Liver (tissue), 9 donors: ENCODE data around the gene ZFP36L2. TPM values are rescaled to one million over a fixed set of nuclear protein-coding genes. Genes with fewer than 3 reads are reported as not detected.

Source experiments
- DNase-seq: peaks from one replicate; pipeline ENCODE4 v3.0.0-alpha.2; 2017; ENCODE audit warnings: low spot score
- H3K27ac ChIP-seq, 2 donors: one replicate each; pipeline ENCODE4 v1.7.0; 2013; ENCODE audit warnings: inconsistent platforms in 2 of 2, low read length in 2 of 2, control low read depth in 1 of 2, low read depth in 1 of 2, mild to moderate bottlenecking in 1 of 2
- H3K27me3 ChIP-seq, 4 donors: one replicate each; pipeline versions ENCODE4 v1.6.1 to v1.7.0; 2013; ENCODE audit warnings: low read length in 3 of 4, inconsistent platforms in 1 of 4, mild to moderate bottlenecking in 1 of 4, moderate library complexity in 1 of 4; ENCODE audit not compliant: control insufficient read depth in 4 of 4, insufficient read depth in 4 of 4
- H3K36me3 ChIP-seq, 4 donors: one replicate each; pipeline versions ENCODE4 v1.6.1 to v1.7.0; 2013; ENCODE audit warnings: low read length in 3 of 4, mild to moderate bottlenecking in 3 of 4, low read depth in 1 of 4, moderate library complexity in 1 of 4; ENCODE audit not compliant: control insufficient read depth in 4 of 4, insufficient read depth in 3 of 4
- H3K4me1 ChIP-seq, 4 donors: one replicate each; pipeline versions ENCODE4 v1.6.1 to v1.7.0; 2013; ENCODE audit warnings: low read length in 3 of 4, mild to moderate bottlenecking in 3 of 4, moderate library complexity in 1 of 4; ENCODE audit not compliant: control insufficient read depth in 4 of 4, insufficient read depth in 4 of 4
- H3K4me3 ChIP-seq, 3 donors: one replicate each; pipeline versions ENCODE4 v1.6.1 to v1.7.0; 2013; ENCODE audit warnings: low read length in 3 of 3, control low read depth in 1 of 3, low read depth in 1 of 3, mild to moderate bottlenecking in 1 of 3
- H3K9ac ChIP-seq, 2 donors: one replicate each; pipeline ENCODE4 v1.7.0; 2013; ENCODE audit warnings: low read length in 2 of 2, mild to moderate bottlenecking in 2 of 2, moderate library complexity in 2 of 2, control low read depth in 1 of 2, low read depth in 1 of 2
- H3K9me3 ChIP-seq, 4 donors: one replicate each; pipeline versions ENCODE4 v1.6.1 to v1.7.0; 2013; ENCODE audit warnings: low read length in 3 of 4; ENCODE audit not compliant: control insufficient read depth in 4 of 4
- FOXA2 ChIP-seq: IDR thresholded peaks from 2 replicates; pipeline ENCODE4 v1.6.1; 2016; ENCODE audit warnings: antibody characterized with exemption
- GABPA ChIP-seq, 2 donors: IDR thresholded peaks in 1 of 2; conservative IDR thresholded peaks in 1 of 2; 2 replicates each; pipeline ENCODE4 v1.6.1; 2016; ENCODE audit warnings: antibody characterized with exemption in 2 of 2, mild to moderate bottlenecking in 1 of 2, moderate library complexity in 1 of 2
- NR2F2 ChIP-seq: IDR thresholded peaks from 2 replicates; pipeline ENCODE4 v1.6.1; 2016; ENCODE audit warnings: antibody characterized with exemption
- RXRA ChIP-seq, 2 donors: IDR thresholded peaks; 2 replicates each; pipeline ENCODE4 v1.6.1; 2017 to 2018; ENCODE audit warnings: antibody characterized with exemption in 2 of 2, mild to moderate bottlenecking in 1 of 2
- SP1 ChIP-seq: IDR thresholded peaks from 2 replicates; pipeline ENCODE4 v1.6.1; 2018; ENCODE audit warnings: antibody characterized with exemption, mild to moderate bottlenecking
- YY1 ChIP-seq: IDR thresholded peaks from 2 replicates; pipeline ENCODE4 v1.6.1; 2016; ENCODE audit warnings: antibody characterized with exemption, mild to moderate bottlenecking
- WGBS: extraction: QIAGEN DNeasy Blood & Tissue Kit; methylation state at CpG from one replicate; pipeline ENCODE4 v1.1.7; 2013; 5-methylcytosine and 5-hydroxymethylcytosine counted together
- polyA plus RNA-seq, 2 donors: library from polyadenylated mRNA; stranded (reverse) in 1 of 2; unstranded in 1 of 2; fragments of 200-250 nt in 1 of 2; fragments of >200 nt in 1 of 2; fragmentation: Nextera tagmentation in 1 of 2; extraction: Ambion mirVana in 1 of 2; gene quantifications; one replicate each; pipeline versions ENCODE4 v1.2.1 to v1.2.3, GENCODE V29; 2013 to 2015
- total RNA-seq, 2 donors: library from RNA; depleted of rRNA; stranded (reverse); fragments of >200 nt; gene quantifications; one replicate each; pipeline ENCODE4 v1.2.3, GENCODE V29; 2014
- TF ChIP-seq, protein P1 (sequence below): IDR thresholded peaks from 2 replicates; pipeline ENCODE4 v1.6.1; 2016; ENCODE audit warnings: antibody characterized with exemption
- TF ChIP-seq, protein P2 (sequence below): IDR thresholded peaks from 2 replicates; pipeline ENCODE4 v1.6.1; 2016; ENCODE audit warnings: antibody characterized with exemption, mild to moderate bottlenecking
- TF ChIP-seq, protein P3 (sequence below): IDR thresholded peaks from 2 replicates; pipeline ENCODE4 v1.6.1; 2016; ENCODE audit warnings: antibody characterized with exemption
- donor health status: healthy.
- donor health status: healthy.
- donor health status: healthy.
- donor health status: healthy.
- donor health status: healthy.

Gene ZFP36L2
- total and polyA plus RNA-seq, 4 donors, result 10.3 to 26.8 (median 18.9) TPM

DNA sequence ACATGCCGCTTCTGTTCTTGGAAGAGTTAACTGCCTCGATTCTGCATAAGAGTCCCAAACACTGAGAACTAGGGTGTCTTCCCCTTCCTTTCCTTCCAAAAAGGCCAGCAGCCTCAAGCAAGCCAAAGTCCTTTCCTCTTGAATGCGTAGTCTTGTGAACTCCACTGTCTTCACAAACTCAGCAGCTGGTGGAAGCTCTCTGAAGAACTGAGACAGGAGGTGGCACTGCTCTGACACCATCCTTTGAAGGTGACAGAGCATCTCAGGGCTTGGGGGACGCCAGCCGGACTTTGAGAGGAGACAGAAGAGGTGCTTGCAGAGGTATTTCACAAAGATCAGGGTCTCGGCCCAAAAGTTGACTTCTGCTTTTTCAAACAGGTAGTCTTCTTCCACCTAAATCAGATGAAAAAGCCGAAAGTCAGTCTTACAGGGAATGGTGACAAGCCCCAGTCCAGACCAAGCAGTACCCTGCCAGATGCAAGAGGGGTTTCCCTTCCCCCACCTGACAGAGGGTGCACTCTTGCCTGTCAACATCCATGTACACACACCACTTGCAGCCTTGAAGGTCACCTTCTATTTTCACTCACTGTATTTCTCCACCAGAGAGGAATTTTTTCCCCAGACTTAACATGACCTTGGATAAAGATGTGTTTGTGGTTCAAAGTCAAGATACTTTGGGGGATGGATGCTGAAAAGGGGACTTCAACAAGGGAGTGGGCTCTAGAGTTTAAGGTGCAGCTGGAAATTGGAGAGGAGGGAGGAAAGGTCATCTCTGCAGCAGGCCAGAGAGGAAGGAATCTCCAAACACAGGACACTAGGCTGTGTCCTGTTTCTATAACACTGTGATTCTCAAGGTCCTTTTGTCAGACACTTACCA lies 4.8 kb upstream of the ZFP36L2 start:
- 91% methylated on average over 7 of the region's 7 CpGs for WGBS
- H3K27ac ChIP-seq, result no peak overlapping the region

DNA sequence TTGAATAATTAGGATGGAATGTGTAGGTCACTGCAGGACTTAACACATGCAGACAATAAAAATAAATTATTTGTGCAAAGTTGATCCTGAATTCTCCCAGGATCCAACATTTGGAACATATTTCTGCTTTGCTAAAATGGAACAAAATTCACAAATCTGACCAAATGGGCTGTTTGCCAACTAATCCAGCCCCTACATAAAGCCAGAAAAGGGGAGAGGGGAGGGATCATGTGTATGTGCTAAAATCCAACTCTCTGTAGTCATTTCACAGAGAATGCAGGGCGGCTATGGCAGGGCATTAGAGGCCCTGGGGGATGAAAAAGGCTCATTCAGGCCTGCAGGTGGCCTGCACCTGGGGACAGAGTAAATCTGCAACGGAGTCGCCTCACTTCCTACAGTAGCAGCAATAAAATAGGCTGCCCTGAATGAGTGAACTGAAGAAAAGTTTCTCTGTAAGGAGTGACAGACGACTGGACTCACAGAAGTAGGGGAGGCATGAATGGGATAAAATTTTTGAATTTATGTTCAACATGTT lies 4.0 kb upstream of the ZFP36L2 start:
- no peak overlapping the region for H3K9ac ChIP-seq
- TF ChIP-seq YY1 (no peak), GABPA (IDR thresholded peaks at IDR 0.05 in 1 of 2, conservative IDR thresholded peaks at IDR 0.05 in 1 of 2) (no peak), SP1 (no peak), NR2F2 (no peak), RXRA (IDR thresholded peaks at IDR 0.05) (no peak)
- TF ChIP-seq, protein P1, sequence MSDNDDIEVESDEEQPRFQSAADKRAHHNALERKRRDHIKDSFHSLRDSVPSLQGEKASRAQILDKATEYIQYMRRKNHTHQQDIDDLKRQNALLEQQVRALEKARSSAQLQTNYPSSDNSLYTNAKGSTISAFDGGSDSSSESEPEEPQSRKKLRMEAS, result no peak
- TF ChIP-seq, protein P2, sequence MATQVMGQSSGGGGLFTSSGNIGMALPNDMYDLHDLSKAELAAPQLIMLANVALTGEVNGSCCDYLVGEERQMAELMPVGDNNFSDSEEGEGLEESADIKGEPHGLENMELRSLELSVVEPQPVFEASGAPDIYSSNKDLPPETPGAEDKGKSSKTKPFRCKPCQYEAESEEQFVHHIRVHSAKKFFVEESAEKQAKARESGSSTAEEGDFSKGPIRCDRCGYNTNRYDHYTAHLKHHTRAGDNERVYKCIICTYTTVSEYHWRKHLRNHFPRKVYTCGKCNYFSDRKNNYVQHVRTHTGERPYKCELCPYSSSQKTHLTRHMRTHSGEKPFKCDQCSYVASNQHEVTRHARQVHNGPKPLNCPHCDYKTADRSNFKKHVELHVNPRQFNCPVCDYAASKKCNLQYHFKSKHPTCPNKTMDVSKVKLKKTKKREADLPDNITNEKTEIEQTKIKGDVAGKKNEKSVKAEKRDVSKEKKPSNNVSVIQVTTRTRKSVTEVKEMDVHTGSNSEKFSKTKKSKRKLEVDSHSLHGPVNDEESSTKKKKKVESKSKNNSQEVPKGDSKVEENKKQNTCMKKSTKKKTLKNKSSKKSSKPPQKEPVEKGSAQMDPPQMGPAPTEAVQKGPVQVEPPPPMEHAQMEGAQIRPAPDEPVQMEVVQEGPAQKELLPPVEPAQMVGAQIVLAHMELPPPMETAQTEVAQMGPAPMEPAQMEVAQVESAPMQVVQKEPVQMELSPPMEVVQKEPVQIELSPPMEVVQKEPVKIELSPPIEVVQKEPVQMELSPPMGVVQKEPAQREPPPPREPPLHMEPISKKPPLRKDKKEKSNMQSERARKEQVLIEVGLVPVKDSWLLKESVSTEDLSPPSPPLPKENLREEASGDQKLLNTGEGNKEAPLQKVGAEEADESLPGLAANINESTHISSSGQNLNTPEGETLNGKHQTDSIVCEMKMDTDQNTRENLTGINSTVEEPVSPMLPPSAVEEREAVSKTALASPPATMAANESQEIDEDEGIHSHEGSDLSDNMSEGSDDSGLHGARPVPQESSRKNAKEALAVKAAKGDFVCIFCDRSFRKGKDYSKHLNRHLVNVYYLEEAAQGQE, result no peak
- TF ChIP-seq, protein P3, sequence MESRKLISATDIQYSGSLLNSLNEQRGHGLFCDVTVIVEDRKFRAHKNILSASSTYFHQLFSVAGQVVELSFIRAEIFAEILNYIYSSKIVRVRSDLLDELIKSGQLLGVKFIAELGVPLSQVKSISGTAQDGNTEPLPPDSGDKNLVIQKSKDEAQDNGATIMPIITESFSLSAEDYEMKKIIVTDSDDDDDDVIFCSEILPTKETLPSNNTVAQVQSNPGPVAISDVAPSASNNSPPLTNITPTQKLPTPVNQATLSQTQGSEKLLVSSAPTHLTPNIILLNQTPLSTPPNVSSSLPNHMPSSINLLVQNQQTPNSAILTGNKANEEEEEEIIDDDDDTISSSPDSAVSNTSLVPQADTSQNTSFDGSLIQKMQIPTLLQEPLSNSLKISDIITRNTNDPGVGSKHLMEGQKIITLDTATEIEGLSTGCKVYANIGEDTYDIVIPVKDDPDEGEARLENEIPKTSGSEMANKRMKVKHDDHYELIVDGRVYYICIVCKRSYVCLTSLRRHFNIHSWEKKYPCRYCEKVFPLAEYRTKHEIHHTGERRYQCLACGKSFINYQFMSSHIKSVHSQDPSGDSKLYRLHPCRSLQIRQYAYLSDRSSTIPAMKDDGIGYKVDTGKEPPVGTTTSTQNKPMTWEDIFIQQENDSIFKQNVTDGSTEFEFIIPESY, result no peak
- WGBS, result 89% methylated on average over 4 of the region's 4 CpGs
- no peak overlapping the region for H3K27ac ChIP-seq
- H3K4me1 ChIP-seq, result peaks cover 6 to 23% (median 19%) of the 10 kb centered on the region in 4 donors
- H3K9me3 ChIP-seq, result no peaks in the 10 kb centered on the region
- DNase-seq, result no peak
- H3K36me3 ChIP-seq, result no peaks in the 10 kb centered on the region
- H3K27me3 ChIP-seq, result no peaks in the 10 kb centered on the region
- no peak overlapping the region for H3K4me3 ChIP-seq

More for the DNA sequence above, 4.8 kb upstream of the ZFP36L2 start:
- no peak for TF ChIP-seq FOXA2
- Histone ChIP-seq H3K4me3 (no peak overlapping the region), H3K4me1 (peaks cover 6 to 23% (median 18%) of the 10 kb centered on the region in 4 donors), H3K36me3 (no peaks in the 10 kb centered on the region), H3K9me3 (no peaks in the 10 kb centered on the region), H3K9ac (no peak overlapping the region), H3K27me3 (no peaks in the 10 kb centered on the region)
- no peak for DNase-seq
